Measurements from ENCODE around the gene BAX.

GRCh38 chr19:48967346-48968178, 12.9 kb downstream of the BAX start:
- no peak for TF ChIP-seq CTCF (IDR thresholded peaks at IDR 0.05)
- peak in 1 of 2 donors; percentile 33 for TF ChIP-seq POLR2A (IDR thresholded peaks at IDR 0.05)

All from tibial nerve (tissue), 3 donors.